SU-DHL-6 (cell line): ENCODE results near the gene CH25H.

Source experiments
- H2AFZ ChIP-seq: fragments of 200-600 bp; sonication (generic); 2 replicates; pipeline ENCODE4 v1.6.1; 2014; ENCODE audit warnings: low read depth, mild to moderate bottlenecking, moderate library complexity, mixed read lengths, antibody characterized with exemption, low read length; ENCODE audit not compliant: severe bottlenecking
- H3F3A ChIP-seq: fragments of 200-600 bp; shearing (Covaris generic); 2 replicates; pipeline ENCODE4 v1.6.0; 2016; ENCODE audit warnings: antibody characterized with exemption, mild to moderate bottlenecking; ENCODE audit not compliant: insufficient read depth
- H3K27ac ChIP-seq: fragments of 200-600 bp; sonication (generic); 2 replicates; pipeline ENCODE4 v1.5.1; 2016; ENCODE audit warnings: low read depth, mild to moderate bottlenecking, low read length, moderate library complexity, mixed read lengths
- H3K27me3 ChIP-seq: fragments of 200-600 bp; sonication (generic), shearing (Covaris generic); 2 replicates; pipeline ENCODE4 v1.6.0; 2014; ENCODE audit warnings: mild to moderate bottlenecking, low read length
- H3K36me3 ChIP-seq: fragments of 200-600 bp; sonication (generic); 2 replicates; pipeline ENCODE4 v1.6.1; 2014; ENCODE audit warnings: mild to moderate bottlenecking, low read length, mixed read lengths
- H3K4me2 ChIP-seq: fragments of 300-600, 200-600 bp; shearing (Covaris generic), sonication (generic); 2 replicates; pipeline ENCODE4 v1.6.0; 2014; ENCODE audit warnings: low read length, low read depth, mild to moderate bottlenecking; ENCODE audit not compliant: poor library complexity, severe bottlenecking
- H3K4me3 ChIP-seq: fragments of 200-600 bp; sonication (generic); 2 replicates; pipeline ENCODE4 v1.5.1; 2014; ENCODE audit warnings: antibody characterized with exemption, low read length, mild to moderate bottlenecking, mixed read lengths; ENCODE audit not compliant: insufficient read depth, poor library complexity, severe bottlenecking
- H3K79me2 ChIP-seq: fragments of 200-600 bp; sonication (generic); 2 replicates; pipeline ENCODE4 v1.6.1; 2014; ENCODE audit warnings: mild to moderate bottlenecking, low read length, moderate library complexity; ENCODE audit not compliant: insufficient read depth
- H3K9ac ChIP-seq: fragments of 200-600 bp; sonication (generic); 2 replicates; pipeline ENCODE4 v1.7.0; 2014; ENCODE audit warnings: mild to moderate bottlenecking, low read length
- H3K9me2 ChIP-seq: fragments of 200-600 bp; sonication (generic); replicated peaks from 2 replicates; pipeline ENCODE4 v1.6.1; 2014; ENCODE audit warnings: low read length; ENCODE audit not compliant: insufficient read depth
- H3K9me3 ChIP-seq: fragments of 200-600 bp; sonication (generic); 2 replicates; pipeline ENCODE4 v1.6.1; 2014; ENCODE audit warnings: low read length, mixed read lengths; ENCODE audit not compliant: insufficient read depth
- H4K20me1 ChIP-seq: fragments of 200-600 bp; sonication (generic); 2 replicates; pipeline ENCODE4 v1.6.1; 2014; ENCODE audit warnings: low read depth, mild to moderate bottlenecking, antibody characterized with exemption, low read length, moderate library complexity, mixed read lengths
- CTCF ChIP-seq: fragments of 200-600 bp; sonication (generic); IDR thresholded peaks from one replicate; pipeline ENCODE4 v1.5.1; 2017; ENCODE audit warnings: antibody characterized with exemption, mild to moderate bottlenecking, low read length, moderate library complexity; ENCODE audit not compliant: insufficient read depth, poor library complexity, severe bottlenecking
- EZH2phosphoT487 ChIP-seq: fragments of 200-600 bp; sonication (generic), shearing (Covaris generic); conservative IDR thresholded peaks from 2 replicates; pipeline ENCODE4 v1.6.1; 2018; ENCODE audit warnings: mild to moderate bottlenecking, antibody characterized with exemption, low read length, moderate library complexity, mixed read lengths

The CH25H gene

GRCh38 chr10:89252225-89252585, 45.1 kb upstream of the CH25H start:
- no peak overlapping the region for H3K27ac ChIP-seq
- H2AFZ ChIP-seq, result peak overlapping the region; percentile 73
- H3K4me3 ChIP-seq, result no peak overlapping the region

GRCh38 chr10:89251409-89252224, 44.5 kb upstream of the CH25H start, which contains the start of gene LIPA:
TSS of gene LIPA (minus strand) at chr10:89251775. CDS start at chr10:89247648, 4,127 bp downstream.
- Histone ChIP-seq H3K27ac (no peak within 1 kb of the TSS), H3K27me3 (no peaks in the 10 kb centered on the region), H3K9me3 (peaks cover 10% of the 10 kb centered on the region; the same call in 1 of the 2 replicates), H3K9ac (peak within 1 kb of the TSS; percentile 72), H4K20me1 (no peaks in the 10 kb centered on the region), H3F3A (0 out of 2 replicates have a peak, but pooled peaks cover 5% of the 10 kb centered on the region), H3K79me2 (no peaks in the 10 kb centered on the region), H3K4me3 (peak within 1 kb of the TSS; percentile 65), H3K4me2 (peak within 1 kb of the TSS; percentile 59), H3K9me2 (no peaks in the 10 kb centered on the region), H2AFZ (peak within 1 kb of the TSS; percentile 79), H3K36me3 (no peaks in the 10 kb centered on the region)
- no peak for TF ChIP-seq CTCF
- no peak for TF ChIP-seq EZH2phosphoT487

More at GRCh38 chr10:89252225-89252585, 45.1 kb upstream of the CH25H start:
- H3K27me3 ChIP-seq, result no peaks in the 10 kb centered on the region
- no peaks in the 10 kb centered on the region for H4K20me1 ChIP-seq
- H3K9ac ChIP-seq, result no peak overlapping the region
- peak overlapping the region; percentile 28 for H3K4me2 ChIP-seq
- 0 out of 2 replicates have a peak, but pooled peaks cover 5% of the 10 kb centered on the region for H3F3A ChIP-seq
- H3K9me3 ChIP-seq, result peaks cover 10% of the 10 kb centered on the region; the same call in 1 of the 2 replicates
- no peaks in the 10 kb centered on the region for H3K36me3 ChIP-seq
- no peaks in the 10 kb centered on the region for H3K79me2 ChIP-seq
- TF ChIP-seq CTCF (no peak), EZH2phosphoT487 (no peak)
- no peaks in the 10 kb centered on the region for H3K9me2 ChIP-seq

- TF ChIP-seq CTCF, result no peak
- TF ChIP-seq EZH2phosphoT487, result no peak
- Histone ChIP-seq H3K9me2 (no peaks in the 10 kb centered on the region), H4K20me1 (no peaks in the 10 kb centered on the region), H3K27me3 (no peaks in the 10 kb centered on the region), H3K79me2 (no peaks in the 10 kb centered on the region), H3K27ac (no peak overlapping the region), H3K4me3 (peak overlapping the region; percentile 65), H3K9ac (peak overlapping the region; percentile 72), H3F3A (peaks cover 6% of the 10 kb centered on the region; the same call in 1 of the 2 replicates), H3K36me3 (no peaks in the 10 kb centered on the region), H3K9me3 (peaks cover 10% of the 10 kb centered on the region; the same call in 1 of the 2 replicates), H2AFZ (peak overlapping the region; percentile 79), H3K4me2 (peak overlapping the region; percentile 59)
Observed at GRCh38 chr10:89250865-89251408, 43.8 kb upstream of the CH25H start.
